ENCODE measurements around the gene AGBL1.

The AGBL1 gene

GRCh38 chr15:86629409-86630356 is 550.0 kb downstream of the AGBL1 start:
- Histone ChIP-seq H3K4me1 (ENCODE audit: control insufficient read depth in 1 of 2, insufficient read depth in 2 of 2, low read length in 2 of 2) (peaks cover 0 to 4% of the 10 kb centered on the region in 2 donors), H3K27ac (ENCODE audit: low read length) (no peak overlapping the region), H3K9me3 (ENCODE audit: control insufficient read depth in 1 of 2, low read length in 2 of 2) (no peaks in the 10 kb centered on the region)

GRCh38 chr15:86630946-86631345 is 551.3 kb downstream of the AGBL1 start:
- no peaks in the 10 kb centered on the region for H3K36me3 ChIP-seq (ENCODE audit: control insufficient read depth in 1 of 2, insufficient read depth in 2 of 2, low read length in 2 of 2)
- H3K9me3 ChIP-seq (ENCODE audit: control insufficient read depth in 1 of 2, low read length in 2 of 2), result no peaks in the 10 kb centered on the region
- H3K4me1 ChIP-seq (ENCODE audit: control insufficient read depth in 1 of 2, insufficient read depth in 2 of 2, low read length in 2 of 2), result no peaks in the 10 kb centered on the region
- H3K27me3 ChIP-seq (ENCODE audit: low read depth, low read length), result no peaks in the 10 kb centered on the region
- no peak overlapping the region for H3K27ac ChIP-seq (ENCODE audit: low read length)
- H3K4me3 ChIP-seq (ENCODE audit: low read depth in 1 of 2, low read length in 2 of 2), result no peak overlapping the region

More at GRCh38 chr15:86629409-86630356, 550.0 kb downstream of the AGBL1 start:
- H3K27me3 ChIP-seq (ENCODE audit: low read depth, low read length), result no peaks in the 10 kb centered on the region
- H3K36me3 ChIP-seq (ENCODE audit: control insufficient read depth in 1 of 2, insufficient read depth in 2 of 2, low read length in 2 of 2), result no peaks in the 10 kb centered on the region
- no peak overlapping the region for H3K4me3 ChIP-seq (ENCODE audit: low read depth in 1 of 2, low read length in 2 of 2)

- Histone ChIP-seq H3K9me3 (ENCODE audit: control insufficient read depth in 1 of 2, low read length in 2 of 2) (no peaks in the 10 kb centered on the region), H3K27me3 (ENCODE audit: low read depth, low read length) (no peaks in the 10 kb centered on the region), H3K4me3 (ENCODE audit: low read depth in 1 of 2, low read length in 2 of 2) (no peak overlapping the region), H3K4me1 (ENCODE audit: control insufficient read depth in 1 of 2, insufficient read depth in 2 of 2, low read length in 2 of 2) (no peaks in the 10 kb centered on the region), H3K36me3 (ENCODE audit: control insufficient read depth in 1 of 2, insufficient read depth in 2 of 2, low read length in 2 of 2) (no peaks in the 10 kb centered on the region), H3K27ac (ENCODE audit: low read length) (no peak overlapping the region)
These were observed 554.5 kb downstream of the AGBL1 start for GRCh38 chr15:86634146-86634545.

GRCh38 chr15:86634992-86635638 is 555.4 kb downstream of the AGBL1 start:
- H3K36me3 ChIP-seq (ENCODE audit: control insufficient read depth in 1 of 2, insufficient read depth in 2 of 2, low read length in 2 of 2), result no peaks in the 10 kb centered on the region
- H3K4me3 ChIP-seq (ENCODE audit: low read depth in 1 of 2, low read length in 2 of 2), result no peak overlapping the region
- H3K27ac ChIP-seq (ENCODE audit: low read length), result no peak overlapping the region
- no peaks in the 10 kb centered on the region for H3K4me1 ChIP-seq (ENCODE audit: control insufficient read depth in 1 of 2, insufficient read depth in 2 of 2, low read length in 2 of 2)
- H3K27me3 ChIP-seq (ENCODE audit: low read depth, low read length), result no peaks in the 10 kb centered on the region
- no peaks in the 10 kb centered on the region for H3K9me3 ChIP-seq (ENCODE audit: control insufficient read depth in 1 of 2, low read length in 2 of 2)

- Histone ChIP-seq H3K4me3 (ENCODE audit: low read depth in 1 of 2, low read length in 2 of 2) (no peak overlapping the region), H3K27me3 (ENCODE audit: low read depth, low read length) (no peaks in the 10 kb centered on the region), H3K4me1 (ENCODE audit: control insufficient read depth in 1 of 2, insufficient read depth in 2 of 2, low read length in 2 of 2) (peaks cover 0 to 3% of the 10 kb centered on the region in 2 donors), H3K27ac (ENCODE audit: low read length) (no peak overlapping the region), H3K36me3 (ENCODE audit: control insufficient read depth in 1 of 2, insufficient read depth in 2 of 2, low read length in 2 of 2) (no peaks in the 10 kb centered on the region), H3K9me3 (ENCODE audit: control insufficient read depth in 1 of 2, low read length in 2 of 2) (no peaks in the 10 kb centered on the region)
These were observed 564.7 kb downstream of the AGBL1 start for GRCh38 chr15:86644339-86644738.

- Histone ChIP-seq H3K9me3 (ENCODE audit: control insufficient read depth in 1 of 2, low read length in 2 of 2) (no peaks in the 10 kb centered on the region), H3K27ac (ENCODE audit: low read length) (no peak overlapping the region), H3K4me3 (ENCODE audit: low read depth in 1 of 2, low read length in 2 of 2) (no peak overlapping the region), H3K4me1 (ENCODE audit: control insufficient read depth in 1 of 2, insufficient read depth in 2 of 2, low read length in 2 of 2) (peaks cover 0 to 3% of the 10 kb centered on the region in 2 donors), H3K36me3 (ENCODE audit: control insufficient read depth in 1 of 2, insufficient read depth in 2 of 2, low read length in 2 of 2) (no peaks in the 10 kb centered on the region), H3K27me3 (ENCODE audit: low read depth, low read length) (no peaks in the 10 kb centered on the region)
These were observed 566.3 kb downstream of the AGBL1 start for GRCh38 chr15:86645925-86646500.

GRCh38 chr15:86647810-86648440 is 568.3 kb downstream of the AGBL1 start:
- Histone ChIP-seq H3K9me3 (ENCODE audit: control insufficient read depth in 1 of 2, low read length in 2 of 2) (no peaks in the 10 kb centered on the region), H3K4me3 (ENCODE audit: low read depth in 1 of 2, low read length in 2 of 2) (no peak overlapping the region), H3K4me1 (ENCODE audit: control insufficient read depth in 1 of 2, insufficient read depth in 2 of 2, low read length in 2 of 2) (peaks cover 0 to 3% of the 10 kb centered on the region in 2 donors), H3K36me3 (ENCODE audit: control insufficient read depth in 1 of 2, insufficient read depth in 2 of 2, low read length in 2 of 2) (no peaks in the 10 kb centered on the region), H3K27ac (ENCODE audit: low read length) (no peak overlapping the region), H3K27me3 (ENCODE audit: low read depth, low read length) (no peaks in the 10 kb centered on the region)

GRCh38 chr15:86649277-86649676 is 569.6 kb downstream of the AGBL1 start:
- Histone ChIP-seq H3K36me3 (ENCODE audit: control insufficient read depth in 1 of 2, insufficient read depth in 2 of 2, low read length in 2 of 2) (no peaks in the 10 kb centered on the region), H3K9me3 (ENCODE audit: control insufficient read depth in 1 of 2, low read length in 2 of 2) (no peaks in the 10 kb centered on the region), H3K4me3 (ENCODE audit: low read depth in 1 of 2, low read length in 2 of 2) (no peak overlapping the region), H3K27me3 (ENCODE audit: low read depth, low read length) (no peaks in the 10 kb centered on the region), H3K27ac (ENCODE audit: low read length) (no peak overlapping the region), H3K4me1 (ENCODE audit: control insufficient read depth in 1 of 2, insufficient read depth in 2 of 2, low read length in 2 of 2) (peaks cover 0 to 3% of the 10 kb centered on the region in 2 donors)

- H3K27ac ChIP-seq (ENCODE audit: low read length), result no peak overlapping the region
- no peaks in the 10 kb centered on the region for H3K36me3 ChIP-seq (ENCODE audit: control insufficient read depth in 1 of 2, insufficient read depth in 2 of 2, low read length in 2 of 2)
- H3K4me3 ChIP-seq (ENCODE audit: low read depth in 1 of 2, low read length in 2 of 2), result no peak overlapping the region
- H3K9me3 ChIP-seq (ENCODE audit: control insufficient read depth in 1 of 2, low read length in 2 of 2), result no peaks in the 10 kb centered on the region
- no peaks in the 10 kb centered on the region for H3K27me3 ChIP-seq (ENCODE audit: low read depth, low read length)
- H3K4me1 ChIP-seq (ENCODE audit: control insufficient read depth in 1 of 2, insufficient read depth in 2 of 2, low read length in 2 of 2), result peaks cover 0 to 3% of the 10 kb centered on the region in 2 donors
These were observed 570.4 kb downstream of the AGBL1 start for GRCh38 chr15:86650094-86650493.

GRCh38 chr15:86653344-86654197 is 573.9 kb downstream of the AGBL1 start:
- H3K27me3 ChIP-seq (ENCODE audit: low read depth, low read length), result no peaks in the 10 kb centered on the region
- no peak overlapping the region for H3K4me3 ChIP-seq (ENCODE audit: low read depth in 1 of 2, low read length in 2 of 2)
- H3K9me3 ChIP-seq (ENCODE audit: control insufficient read depth in 1 of 2, low read length in 2 of 2), result no peaks in the 10 kb centered on the region
- H3K27ac ChIP-seq (ENCODE audit: low read length), result no peak overlapping the region
- H3K36me3 ChIP-seq (ENCODE audit: control insufficient read depth in 1 of 2, insufficient read depth in 2 of 2, low read length in 2 of 2), result no peaks in the 10 kb centered on the region
- no peaks in the 10 kb centered on the region for H3K4me1 ChIP-seq (ENCODE audit: control insufficient read depth in 1 of 2, insufficient read depth in 2 of 2, low read length in 2 of 2)

Measured in muscle layer of duodenum (tissue), 2 donors.